ENCODE data around the gene MBOAT7. TPM values are rescaled to one million over a fixed set of nuclear protein-coding genes. Genes with fewer than 3 reads are reported as not detected.

MBOAT7 gene
- total RNA-seq, 2 experiments from 2014 or later = 49.0 to 52.2 TPM

DNA sequence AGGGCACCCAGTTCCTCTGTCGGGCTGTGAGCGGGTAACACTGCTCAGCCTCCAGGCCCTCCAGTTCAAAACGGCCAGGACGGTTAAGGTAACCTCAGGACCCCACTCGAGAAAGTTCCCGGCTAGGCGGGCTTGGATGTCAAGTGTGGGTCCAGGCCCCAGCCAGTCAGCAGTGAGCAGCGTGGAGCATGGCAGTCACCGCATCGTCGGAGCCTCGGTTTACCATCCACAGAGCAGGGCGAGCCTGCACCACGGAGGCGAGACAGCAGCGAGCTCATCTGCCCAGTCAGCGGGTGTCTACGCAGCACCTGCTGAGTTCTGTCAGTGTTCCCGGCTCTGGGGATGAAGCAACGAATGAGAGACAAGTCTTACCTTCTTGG is 59.8 kb downstream of the MBOAT7 start:
- no peak overlapping the region for H3K27ac Mint-ChIP-seq
- no peaks in the 10 kb centered on the region for H3K9me3 Mint-ChIP-seq
- peaks cover 3% of the 10 kb centered on the region for H3K4me1 Mint-ChIP-seq
- ATAC-seq (ENCODE audit: low read depth) (no peak), DNase-seq (no peak)
- H3K27me3 Mint-ChIP-seq = no peaks in the 10 kb centered on the region
- POLR2A ChIA-PET = no interaction called here
- H3K4me3 Mint-ChIP-seq = no peak overlapping the region
- H3K36me3 Mint-ChIP-seq = peaks cover 1% of the 10 kb centered on the region

DNA sequence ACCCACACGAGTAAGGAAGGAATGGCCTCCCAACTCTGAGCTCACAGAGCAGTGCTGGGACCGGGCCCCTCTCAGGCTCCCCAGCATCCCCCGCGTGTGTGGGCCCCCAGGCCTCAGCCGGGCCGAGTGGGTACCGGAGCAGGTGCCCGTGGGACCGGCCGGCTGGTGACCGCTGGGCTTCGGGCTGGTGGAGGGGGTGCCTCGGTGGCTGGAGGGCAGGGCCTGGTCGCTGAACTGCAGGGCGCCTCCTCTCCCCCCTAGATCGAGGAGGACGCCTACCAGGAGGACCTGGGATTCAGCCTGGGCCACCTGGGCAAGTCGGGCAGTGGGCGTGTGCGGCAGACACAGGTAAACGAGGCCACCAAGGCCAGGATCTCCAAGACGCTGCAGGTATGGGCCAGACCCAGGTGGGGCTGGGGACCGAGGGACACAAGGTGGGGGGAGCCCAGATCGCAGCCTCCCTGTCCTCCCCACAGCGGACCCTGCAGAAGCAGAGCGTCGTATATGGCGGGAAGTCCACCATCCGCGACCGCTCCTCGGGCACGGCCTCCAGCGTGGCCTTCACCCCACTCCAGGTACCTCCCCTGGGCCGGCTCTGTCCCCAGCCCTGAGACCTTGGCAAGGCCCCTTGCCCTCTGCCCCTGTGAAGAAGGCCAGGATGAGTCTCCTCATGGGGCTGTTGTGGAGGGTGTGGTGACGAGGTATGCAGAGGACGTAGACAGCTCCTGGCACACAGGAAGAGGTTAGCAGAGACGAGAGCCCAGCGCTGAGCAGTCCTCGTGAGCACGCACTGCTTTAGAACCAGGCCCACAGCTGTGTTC is 60.4 kb downstream of the MBOAT7 start:
- no peak overlapping the region for H3K4me3 Mint-ChIP-seq
- POLR2A ChIA-PET = no interaction called here
- H3K4me1 Mint-ChIP-seq = no peaks in the 10 kb centered on the region
- no peaks in the 10 kb centered on the region for H3K9me3 Mint-ChIP-seq
- H3K27me3 Mint-ChIP-seq = no peaks in the 10 kb centered on the region
- H3K36me3 Mint-ChIP-seq = peaks cover 1% of the 10 kb centered on the region
- no peak for DNase-seq
- H3K27ac Mint-ChIP-seq = no peak overlapping the region
- ATAC-seq (ENCODE audit: low read depth) = no peak

DNA sequence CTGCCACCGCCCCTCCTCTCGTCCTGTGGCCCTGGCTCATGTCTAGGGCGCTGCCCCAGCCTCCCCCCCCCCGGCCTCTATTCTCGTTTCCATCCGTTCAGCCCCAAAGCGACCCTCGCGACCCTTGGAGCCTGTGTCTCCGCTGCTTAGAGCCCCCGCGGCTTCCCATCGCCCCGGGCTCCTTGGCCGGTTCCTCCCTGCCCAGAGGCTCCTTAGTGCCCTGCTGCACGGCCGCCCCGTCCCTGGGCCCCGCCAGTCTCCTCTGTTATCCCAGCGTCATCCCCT is 61.0 kb downstream of the MBOAT7 start:
- Mint-ChIP-seq H3K4me3 (no peak overlapping the region), H3K36me3 (peaks cover 2% of the 10 kb centered on the region), H3K27ac (no peak overlapping the region), H3K9me3 (no peaks in the 10 kb centered on the region), H3K27me3 (no peaks in the 10 kb centered on the region), H3K4me1 (no peaks in the 10 kb centered on the region)
- POLR2A ChIA-PET = no interaction called here
- ATAC-seq (ENCODE audit: low read depth) (no peak), DNase-seq (no peak)

DNA sequence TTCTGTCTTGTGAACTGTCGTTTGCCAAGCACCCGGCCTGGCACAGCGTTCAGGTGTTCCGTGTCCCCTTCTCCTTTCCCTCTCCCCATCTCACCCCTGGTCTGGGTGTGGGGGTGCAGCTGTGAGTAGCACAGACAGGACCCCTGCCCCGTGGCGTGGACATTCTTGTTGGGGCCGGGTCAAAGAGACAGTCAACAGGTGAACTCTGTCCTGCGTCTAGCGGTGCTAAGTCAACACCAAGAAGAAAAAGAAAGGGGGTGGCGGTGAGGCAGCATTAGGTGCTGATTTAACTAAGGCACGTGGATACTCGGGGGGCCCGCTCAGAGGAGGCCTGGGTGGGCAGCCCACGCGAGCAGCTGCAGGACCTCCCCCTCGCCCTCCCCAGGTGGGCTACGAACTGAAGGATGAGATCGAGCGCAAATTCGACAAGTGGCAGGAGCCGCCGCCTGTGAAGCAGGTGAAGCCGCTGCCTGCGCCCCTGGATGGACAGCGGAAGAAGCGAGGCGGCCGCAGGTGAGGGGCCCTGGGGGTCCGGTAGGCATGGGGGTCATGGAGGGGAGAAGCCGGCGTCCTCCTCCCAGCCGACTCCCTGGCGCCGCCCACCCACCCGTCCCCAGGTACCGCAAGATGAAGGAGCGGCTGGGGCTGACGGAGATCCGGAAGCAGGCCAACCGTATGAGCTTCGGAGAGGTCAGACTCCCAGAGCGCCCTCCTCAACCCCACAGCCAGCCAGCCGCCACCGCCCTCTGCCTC is 61.5 kb downstream of the MBOAT7 start:
- no peak overlapping the region for H3K4me3 Mint-ChIP-seq
- no peak for ATAC-seq (ENCODE audit: low read depth)
- H3K27ac Mint-ChIP-seq = no peak overlapping the region
- POLR2A ChIA-PET = no interaction called here
- no peaks in the 10 kb centered on the region for H3K9me3 Mint-ChIP-seq
- peaks cover 4% of the 10 kb centered on the region for H3K36me3 Mint-ChIP-seq
- no peak for DNase-seq
- H3K27me3 Mint-ChIP-seq = no peaks in the 10 kb centered on the region
- no peaks in the 10 kb centered on the region for H3K4me1 Mint-ChIP-seq

DNA sequence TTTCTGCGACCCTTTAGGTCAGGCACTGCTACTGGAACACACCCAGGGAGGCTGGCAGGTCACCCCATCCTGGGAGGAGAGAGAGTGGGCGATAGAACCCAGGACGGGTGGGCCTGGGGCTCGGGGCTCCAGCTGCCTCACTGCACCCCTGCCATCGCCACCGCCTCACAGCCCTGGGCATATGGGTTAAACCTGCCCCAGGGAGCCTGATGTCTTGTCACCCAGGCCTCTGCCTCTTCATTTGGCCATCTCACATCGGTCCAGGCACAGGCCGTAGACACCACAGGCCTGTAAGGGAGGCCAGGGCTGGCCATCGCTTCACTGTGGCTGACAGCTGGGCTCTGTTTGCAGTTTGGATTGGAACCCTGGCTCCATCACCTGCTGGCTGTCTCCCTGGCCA is 63.7 kb downstream of the MBOAT7 start:
- no peaks in the 10 kb centered on the region for H3K4me1 Mint-ChIP-seq

DNA sequence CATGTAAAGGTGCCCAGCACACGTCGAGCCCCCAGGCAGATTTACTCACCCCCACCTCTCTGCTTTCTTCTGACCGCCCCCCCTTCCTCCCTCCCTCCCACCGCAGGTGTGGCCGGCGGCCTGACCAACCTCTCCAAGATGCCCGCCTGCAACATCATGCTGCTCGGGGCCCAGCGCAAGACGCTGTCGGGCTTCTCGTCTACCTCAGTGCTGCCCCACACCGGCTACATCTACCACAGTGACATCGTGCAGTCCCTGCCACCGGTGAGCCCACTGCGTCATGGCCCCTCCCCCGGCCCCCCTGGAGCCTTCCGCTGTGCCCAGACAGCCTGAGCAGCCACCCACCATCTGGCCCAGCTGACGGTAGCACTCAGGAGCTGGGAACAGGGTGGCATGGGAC is 65.0 kb downstream of the MBOAT7 start:
- Mint-ChIP-seq H3K36me3 (peaks cover 6% of the 10 kb centered on the region), H3K9me3 (no peaks in the 10 kb centered on the region), H3K27ac (no peak overlapping the region), H3K4me1 (no peaks in the 10 kb centered on the region), H3K4me3 (no peak overlapping the region), H3K27me3 (no peaks in the 10 kb centered on the region)
- no peak for ATAC-seq (ENCODE audit: low read depth)
- POLR2A ChIA-PET = no interaction called here
- no peak for DNase-seq

More for the DNA sequence above, 63.7 kb downstream of the MBOAT7 start:
- no peak for DNase-seq
- no peaks in the 10 kb centered on the region for H3K27me3 Mint-ChIP-seq
- H3K27ac Mint-ChIP-seq = no peak overlapping the region
- ATAC-seq (ENCODE audit: low read depth) = no peak
- no peaks in the 10 kb centered on the region for H3K9me3 Mint-ChIP-seq
- POLR2A ChIA-PET = no interaction called here
- peaks cover 6% of the 10 kb centered on the region for H3K36me3 Mint-ChIP-seq
- no peak overlapping the region for H3K4me3 Mint-ChIP-seq

DNA sequence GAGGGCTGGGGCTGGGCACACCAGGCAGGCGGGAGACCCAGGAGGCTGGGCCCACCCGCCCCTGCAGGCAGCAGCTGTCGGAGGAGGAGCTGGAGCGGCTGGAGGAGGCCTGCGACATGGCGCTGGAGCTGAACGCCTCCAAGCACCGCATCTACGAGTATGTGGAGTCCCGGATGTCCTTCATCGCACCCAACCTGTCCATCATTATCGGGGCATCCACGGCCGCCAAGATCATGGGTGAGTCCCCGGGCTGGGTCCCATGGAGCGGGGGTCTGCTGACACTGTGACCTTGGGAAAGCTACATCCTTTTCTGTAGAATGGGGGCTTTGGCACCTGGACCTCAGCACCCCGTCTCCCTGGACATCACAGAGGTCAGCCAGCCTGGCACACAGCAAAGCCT is 65.7 kb downstream of the MBOAT7 start:
- H3K4me1 Mint-ChIP-seq = no peaks in the 10 kb centered on the region
- H3K9me3 Mint-ChIP-seq = no peaks in the 10 kb centered on the region
- peaks cover 6% of the 10 kb centered on the region for H3K36me3 Mint-ChIP-seq
- DNase-seq = no peak
- no peaks in the 10 kb centered on the region for H3K27me3 Mint-ChIP-seq
- POLR2A ChIA-PET = no interaction called here
- H3K27ac Mint-ChIP-seq = no peak overlapping the region
- no peak overlapping the region for H3K4me3 Mint-ChIP-seq
- no peak for ATAC-seq (ENCODE audit: low read depth)

Other genes with a start within 250 kb of the MBOAT7 start
- not detected for gene CACNG8, start 226.6 kb downstream of the MBOAT7 start, total RNA-seq
- not detected for gene CACNG6, start 197.9 kb downstream of the MBOAT7 start, total RNA-seq
- gene VSTM1, start 125.7 kb downstream of the MBOAT7 start, total RNA-seq = not detected
- not detected for gene TARM1, start 108.2 kb downstream of the MBOAT7 start, total RNA-seq
- 1 to 10 TPM in 1 of 2 experiments, under 1 TPM in 1; 0.96 to 1.5 TPM for gene OSCAR, start 88.8 kb downstream of the MBOAT7 start, total RNA-seq
- gene NDUFA3, start 86.7 kb downstream of the MBOAT7 start, total RNA-seq = 100 to 1,000 TPM; 134 to 135 TPM
- gene TFPT, start 73.9 kb downstream of the MBOAT7 start, total RNA-seq = 10 to 100 TPM; 37.9 to 43.3 TPM
- gene PRPF31, start 73.8 kb downstream of the MBOAT7 start, total RNA-seq = 10 to 100 TPM; 66.3 to 69.3 TPM
- gene CNOT3, start 51.8 kb downstream of the MBOAT7 start, total RNA-seq = 10 to 100 TPM; 60.0 to 72.3 TPM
- gene LENG1, start 29.9 kb downstream of the MBOAT7 start, total RNA-seq = 10 to 100 TPM; 10.2 to 12.8 TPM
- gene TMC4, start 16.4 kb downstream of the MBOAT7 start, total RNA-seq = 1 to 10 TPM; 1.7 to 3.0 TPM
- 10 to 100 TPM; 16.3 to 17.4 TPM for gene TSEN34, start 1.7 kb upstream of the MBOAT7 start, total RNA-seq
- gene RPS9, start 11.3 kb upstream of the MBOAT7 start, total RNA-seq = 1,000 to 10,000 TPM; 1,098 to 1,155 TPM
- gene LILRB3, start 33.4 kb upstream of the MBOAT7 start, total RNA-seq = 1 to 10 TPM in 1 of 2 experiments, under 1 TPM in 1; 0.74 to 1.3 TPM
- gene LILRA6, start 53.2 kb upstream of the MBOAT7 start, total RNA-seq = under 1 TPM; 0.60 to 0.64 TPM
- under 1 TPM; 0.28 to 0.36 TPM for gene LILRB5, start 67.7 kb upstream of the MBOAT7 start, total RNA-seq
- gene LILRB2, start 91.5 kb upstream of the MBOAT7 start, total RNA-seq = under 1 TPM; 0.55 to 0.57 TPM
- gene LILRA5, start 123.6 kb upstream of the MBOAT7 start, total RNA-seq = not detected
- not detected for gene LILRA4, start 149.6 kb upstream of the MBOAT7 start, total RNA-seq
- gene LAIR1, start 175.4 kb upstream of the MBOAT7 start, total RNA-seq = 10 to 100 TPM; 75.0 to 79.2 TPM
- 1 to 10 TPM; 1.1 to 1.9 TPM for gene TTYH1, start 225.9 kb upstream of the MBOAT7 start, total RNA-seq

Data from activated naive CD8-positive, alpha-beta T cell treated with anti-CD3 and anti-CD28 coated beads, Interleukin-2, amount 10 ng/mL, durations not matched to agents 7 days and 5 days (primary cell).